NT2/D1 (cell line): ENCODE results near the gene GSTM4.
"Not testable (repeated sequence)": the region's sequence is repeated elsewhere in the genome, so short reads cannot be mapped to it uniquely, and the experiment has no call there.

Source experiments
- DNase-seq: peaks from one replicate; pipeline ENCODE4 v3.0.0-alpha.2; 2011; ENCODE audit warnings: low read depth, low spot score
- H3K27me3 ChIP-seq: 2 replicates; pipeline ENCODE4 v1.6.0; 2011; ENCODE audit warnings: mild to moderate bottlenecking; ENCODE audit not compliant: insufficient read length, insufficient read depth
- H3K36me3 ChIP-seq: 2 replicates; pipeline ENCODE4 v1.6.1; 2011; ENCODE audit warnings: mild to moderate bottlenecking, low read length, mixed read lengths; ENCODE audit not compliant: insufficient read depth, insufficient read length
- H3K4me1 ChIP-seq: 2 replicates; pipeline ENCODE4 v1.5.1; 2011; ENCODE audit not compliant: insufficient read depth, insufficient read length
- H3K4me3 ChIP-seq: 2 replicates; pipeline ENCODE4 v1.5.1; 2011; ENCODE audit warnings: low read depth; ENCODE audit not compliant: insufficient read length
- H3K9ac ChIP-seq: 2 replicates; pipeline ENCODE4 v1.6.0; 2011; ENCODE audit warnings: low read depth; ENCODE audit not compliant: insufficient read length
- H3K9me3 ChIP-seq: 2 replicates; pipeline ENCODE4 v1.5.1; 2011; ENCODE audit warnings: mild to moderate bottlenecking, low read length; ENCODE audit not compliant: insufficient read depth
- SUZ12 ChIP-seq: IDR thresholded peaks from 2 replicates; pipeline ENCODE4 v1.6.1; 2011; ENCODE audit not compliant: insufficient read length, insufficient read depth; ENCODE audit errors: extremely low read depth
- YY1 ChIP-seq: IDR thresholded peaks from 2 replicates; pipeline ENCODE4 v1.6.1; 2011; ENCODE audit not compliant: insufficient read length, insufficient read depth
- ZNF274 ChIP-seq: IDR thresholded peaks from 2 replicates; pipeline ENCODE4 v1.6.1; 2011; ENCODE audit warnings: mild to moderate bottlenecking, low read depth, low read length

The GSTM4 gene

GRCh38 chr1:109671067-109671466 is 15.2 kb downstream of the GSTM4 start:
- Histone ChIP-seq H3K36me3 (no peaks in the 10 kb centered on the region), H3K27me3 (no peaks in the 10 kb centered on the region), H3K9me3 (peaks cover 3% of the 10 kb centered on the region; the same call in 1 of the 2 replicates), H3K4me3 (no peak overlapping the region), H3K4me1 (peaks cover 4% of the 10 kb centered on the region), H3K9ac (no peak overlapping the region)
- no peak for TF ChIP-seq ZNF274
- TF ChIP-seq SUZ12 = no peak
- no peak for TF ChIP-seq YY1
- no peak for DNase-seq

- not testable (repeated sequence) for H3K4me3 ChIP-seq, H3K27me3 ChIP-seq, H3K9me3 ChIP-seq, H3K9ac ChIP-seq, DNase-seq, H3K36me3 ChIP-seq, H3K4me1 ChIP-seq
Observed at GRCh38 chr1:109673861-109674260, 18.0 kb downstream of the GSTM4 start.

- H3K4me1 ChIP-seq, H3K27me3 ChIP-seq, H3K36me3 ChIP-seq, H3K9me3 ChIP-seq, H3K4me3 ChIP-seq, DNase-seq, H3K9ac ChIP-seq: not testable (repeated sequence)
Observed at GRCh38 chr1:109676683-109677381, 20.9 kb downstream of the GSTM4 start.

- H3K36me3 ChIP-seq = no peaks in the 10 kb centered on the region
- H3K4me3 ChIP-seq = no peak overlapping the region
- H3K9me3 ChIP-seq = no peaks in the 10 kb centered on the region
- TF ChIP-seq SUZ12 = no peak
- TF ChIP-seq ZNF274 = no peak
- no peak for TF ChIP-seq YY1
- H3K27me3 ChIP-seq = no peaks in the 10 kb centered on the region
- no peak overlapping the region for H3K9ac ChIP-seq
- no peaks in the 10 kb centered on the region for H3K4me1 ChIP-seq
- DNase-seq = no peak
Observed at GRCh38 chr1:109677459-109677858, 21.6 kb downstream of the GSTM4 start.

GRCh38 chr1:109678637-109679036 is 22.7 kb downstream of the GSTM4 start:
- not testable (repeated sequence) for H3K9ac ChIP-seq, DNase-seq, H3K9me3 ChIP-seq, H3K4me1 ChIP-seq, H3K27me3 ChIP-seq, H3K36me3 ChIP-seq, H3K4me3 ChIP-seq

- H3K4me1 ChIP-seq, H3K27me3 ChIP-seq, H3K36me3 ChIP-seq, H3K4me3 ChIP-seq, H3K9ac ChIP-seq, H3K9me3 ChIP-seq, DNase-seq: not testable (repeated sequence)
Observed at GRCh38 chr1:109684777-109685176, 28.9 kb downstream of the GSTM4 start.

- not testable (repeated sequence) for H3K9me3 ChIP-seq, H3K9ac ChIP-seq, DNase-seq, H3K27me3 ChIP-seq, H3K4me3 ChIP-seq, H3K4me1 ChIP-seq
- H3K36me3 ChIP-seq = peaks cover 12% of the 10 kb centered on the region
Observed at GRCh38 chr1:109685399-109685798, 29.5 kb downstream of the GSTM4 start.

- not testable (repeated sequence) for H3K9ac ChIP-seq, DNase-seq, H3K4me1 ChIP-seq, H3K27me3 ChIP-seq, H3K9me3 ChIP-seq, H3K4me3 ChIP-seq
- H3K36me3 ChIP-seq = peaks cover 15% of the 10 kb centered on the region
Observed at GRCh38 chr1:109685890-109686289, 30.0 kb downstream of the GSTM4 start.

GRCh38 chr1:109687109-109687508 is 31.2 kb downstream of the GSTM4 start:
- H3K9me3 ChIP-seq = not testable (repeated sequence)

More at GRCh38 chr1:109687109-109687508, 31.2 kb downstream of the GSTM4 start:
- not testable (repeated sequence) for H3K27me3 ChIP-seq, H3K4me1 ChIP-seq, DNase-seq
- Histone ChIP-seq H3K36me3 (peaks cover 20% of the 10 kb centered on the region), H3K4me3 (peak overlapping the region; percentile 31), H3K9ac (peak overlapping the region; percentile 85)
